A549 treated with CORT108297 at 1 μM for 4 hours (cell line): ENCODE results near the gene STS. TPM values are rescaled to one million over a fixed set of nuclear protein-coding genes. Genes with fewer than 3 reads are reported as not detected.

Experiments used
- total RNA-seq: library from RNA; stranded (reverse); fragments of 200-300 nt; extraction: Qiagen RNA extraction; gene quantifications from 5 replicates; pipeline ENCODE4 v1.2.3, GENCODE V29; 2022

Gene STS, protein sequence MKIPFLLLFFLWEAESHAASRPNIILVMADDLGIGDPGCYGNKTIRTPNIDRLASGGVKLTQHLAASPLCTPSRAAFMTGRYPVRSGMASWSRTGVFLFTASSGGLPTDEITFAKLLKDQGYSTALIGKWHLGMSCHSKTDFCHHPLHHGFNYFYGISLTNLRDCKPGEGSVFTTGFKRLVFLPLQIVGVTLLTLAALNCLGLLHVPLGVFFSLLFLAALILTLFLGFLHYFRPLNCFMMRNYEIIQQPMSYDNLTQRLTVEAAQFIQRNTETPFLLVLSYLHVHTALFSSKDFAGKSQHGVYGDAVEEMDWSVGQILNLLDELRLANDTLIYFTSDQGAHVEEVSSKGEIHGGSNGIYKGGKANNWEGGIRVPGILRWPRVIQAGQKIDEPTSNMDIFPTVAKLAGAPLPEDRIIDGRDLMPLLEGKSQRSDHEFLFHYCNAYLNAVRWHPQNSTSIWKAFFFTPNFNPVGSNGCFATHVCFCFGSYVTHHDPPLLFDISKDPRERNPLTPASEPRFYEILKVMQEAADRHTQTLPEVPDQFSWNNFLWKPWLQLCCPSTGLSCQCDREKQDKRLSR
- total RNA-seq: 1.9 to 2.3 TPM (median 2.1 TPM) in 5 replicates

DNA sequence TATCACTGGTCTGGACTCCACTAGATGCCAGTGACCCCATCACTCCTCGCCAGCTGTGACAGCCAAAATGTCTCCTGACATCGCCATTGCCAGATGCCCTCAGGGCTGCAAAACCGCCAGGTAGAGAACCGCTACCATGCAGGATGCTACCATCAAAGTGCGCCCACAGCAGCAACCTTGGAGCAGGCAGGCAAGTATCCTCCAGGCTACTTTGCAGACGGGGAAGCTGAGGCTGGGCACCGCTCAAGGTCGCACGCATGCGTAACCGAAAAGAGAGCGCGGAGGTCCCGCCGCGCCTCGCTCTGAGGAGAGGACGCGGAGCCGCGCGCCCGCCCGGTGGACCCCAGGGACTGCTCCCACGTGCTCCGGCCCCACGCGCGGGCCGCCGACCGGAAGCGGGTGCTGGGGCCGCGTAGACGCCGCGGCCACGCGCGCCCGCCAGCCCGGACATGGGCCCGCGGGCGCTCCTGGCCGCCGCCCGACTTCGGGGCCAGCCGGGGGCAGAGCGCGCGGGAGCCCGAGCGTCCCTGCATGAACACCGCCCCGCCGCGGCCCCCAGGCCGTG, at the start of gene STS:
STS (plus strand) TSS at position 300 of the 565 bp plus-strand sequence. CDS start 105,488 bp downstream, outside the sequence.

DNA sequence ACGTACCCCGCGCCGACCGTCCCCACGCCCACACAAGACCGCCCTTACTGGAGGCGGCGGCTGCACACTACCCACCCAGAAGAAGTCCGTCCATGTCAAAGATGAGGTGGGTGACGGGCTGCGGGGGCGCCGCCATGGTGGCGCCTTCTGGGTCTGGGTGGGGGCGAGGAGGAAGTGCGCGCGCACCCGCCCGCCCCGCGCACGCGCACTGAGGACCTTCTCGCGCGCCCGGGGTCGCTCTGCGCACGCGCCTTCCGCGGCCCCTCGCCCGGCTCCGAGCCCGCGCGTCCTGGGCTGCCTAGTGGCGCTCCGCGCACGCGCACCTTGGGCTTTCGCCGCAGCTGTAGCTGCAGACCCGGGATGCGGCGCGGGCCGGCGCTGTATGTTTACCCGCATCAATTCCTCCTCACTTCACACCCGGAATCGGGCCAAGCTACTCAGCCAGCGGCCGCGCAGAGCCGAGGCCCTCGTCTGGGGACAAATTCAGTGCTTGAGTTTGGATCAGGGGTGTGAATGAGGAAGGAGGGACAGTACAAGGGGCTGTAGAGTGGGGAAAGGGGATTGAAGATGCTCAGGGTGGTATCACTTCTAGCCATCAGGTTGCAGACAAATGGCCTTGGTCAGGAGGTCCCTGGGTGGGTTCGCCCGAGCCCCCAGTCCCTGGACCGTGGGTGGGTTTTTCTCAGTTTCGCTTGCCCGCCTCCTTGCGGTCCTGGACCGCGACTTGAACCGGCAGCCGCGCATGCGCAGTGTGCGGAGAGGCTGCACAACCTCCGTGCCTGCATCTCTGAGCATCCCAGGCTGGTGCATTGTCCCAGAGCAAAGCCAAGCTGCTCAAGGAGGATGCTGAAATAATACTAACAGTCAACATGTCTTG, 704 bp downstream of the STS start, which contains the start of gene PUDP:
PUDP (minus strand) TSS at position 176 of the 877 bp plus-strand sequence; CDS start at position 136, 40 bp downstream.

Other genes with a start within 250 kb of the STS start
- 24.5 to 28.0 TPM (median 24.6 TPM) in 5 replicates for gene PUDP, start 441 bp downstream of the STS start, total RNA-seq